Smooth muscle cell (in vitro differentiated cells): ENCODE results near the gene DAPK1. TPM values are rescaled to one million over a fixed set of nuclear protein-coding genes. Genes with fewer than 3 reads are reported as not detected.

Source experiments
- DNase-seq: peaks from one replicate; lab custom pipeline; 2025; ENCODE audit not compliant: unreplicated experiment; lab: John Stamatoyannopoulos, UW
- H2AFZ ChIP-seq: fragments of 200-600 bp; sonication (generic); 2 replicates; pipeline ENCODE4 v1.6.0; 2016; ENCODE audit warnings: antibody characterized with exemption, low read depth, mild to moderate bottlenecking
- H3F3A ChIP-seq: fragments of 200-600 bp; sonication (generic); 2 replicates; pipeline ENCODE4 v1.6.0; 2017; ENCODE audit warnings: antibody characterized with exemption, low read depth
- H3K27ac ChIP-seq: fragments of 200-600 bp; sonication (generic); 2 replicates; pipeline ENCODE4 v1.5.1; 2016; ENCODE audit warnings: low read depth, mild to moderate bottlenecking
- H3K27me3 ChIP-seq: fragments of 200-600 bp; sonication (generic); 2 replicates; pipeline ENCODE4 v1.6.1; 2016; ENCODE audit warnings: low read depth, mild to moderate bottlenecking
- H3K36me3 ChIP-seq: fragments of 200-600 bp; sonication (generic); 2 replicates; pipeline ENCODE4 v1.5.1; 2016; ENCODE audit warnings: low read depth
- H3K4me1 ChIP-seq: fragments of 200-600 bp; sonication (generic); 2 replicates; pipeline ENCODE4 v1.5.1; 2016; ENCODE audit warnings: low read depth
- H3K4me2 ChIP-seq: fragments of 200-600 bp; sonication (generic); 2 replicates; pipeline ENCODE4 v1.6.0; 2016; ENCODE audit warnings: mild to moderate bottlenecking
- H3K4me3 ChIP-seq: fragments of 200-600 bp; sonication (generic); 2 replicates; pipeline ENCODE4 v1.5.1; 2016; ENCODE audit warnings: mild to moderate bottlenecking
- H3K79me2 ChIP-seq: fragments of 200-600 bp; sonication (generic); 2 replicates; pipeline ENCODE4 v1.6.0; 2016; ENCODE audit warnings: low read depth, mild to moderate bottlenecking
- H3K9ac ChIP-seq: fragments of 200-600 bp; sonication (generic); 2 replicates; pipeline ENCODE4 v1.6.0; 2016; ENCODE audit warnings: low read depth
- H3K9me3 ChIP-seq: fragments of 200-600 bp; sonication (generic); replicated peaks from 2 replicates; pipeline ENCODE4 v1.5.1; 2016; ENCODE audit warnings: low read depth
- H4K20me1 ChIP-seq: fragments of 200-600 bp; sonication (generic); 2 replicates; pipeline ENCODE4 v1.6.0; 2016; ENCODE audit warnings: low read depth
- CTCF ChIP-seq: fragments of 200-600 bp; sonication (generic); IDR thresholded peaks from 2 replicates; pipeline ENCODE4 v1.5.1; 2017; ENCODE audit warnings: borderline replicate concordance, mild to moderate bottlenecking, antibody characterized with exemption; ENCODE audit not compliant: insufficient read depth, poor library complexity, severe bottlenecking
- WGBS: methylation state at CpG from one replicate; pipeline ENCODE4 v1.1.7; 2016; ENCODE audit warnings: low lambda C conversion rate; 5-methylcytosine and 5-hydroxymethylcytosine counted together
- polyA plus RNA-seq: library from polyadenylated mRNA; unstranded; fragments of >200 nt; fragmentation: Nextera tagmentation; extraction: Ambion mirVana; gene quantifications from 2 replicates; pipeline ENCODE4 v1.2.1, GENCODE V29; 2016
- total RNA-seq: library from RNA; depleted of rRNA; stranded (reverse); fragments of >200 nt; gene quantifications from 2 replicates; pipeline ENCODE4 v1.2.3, GENCODE V29; 2014

The DAPK1 gene
- total and polyA plus RNA-seq, 2 experiments from 2014 or later: 12.6 to 20.3 TPM

DNA sequence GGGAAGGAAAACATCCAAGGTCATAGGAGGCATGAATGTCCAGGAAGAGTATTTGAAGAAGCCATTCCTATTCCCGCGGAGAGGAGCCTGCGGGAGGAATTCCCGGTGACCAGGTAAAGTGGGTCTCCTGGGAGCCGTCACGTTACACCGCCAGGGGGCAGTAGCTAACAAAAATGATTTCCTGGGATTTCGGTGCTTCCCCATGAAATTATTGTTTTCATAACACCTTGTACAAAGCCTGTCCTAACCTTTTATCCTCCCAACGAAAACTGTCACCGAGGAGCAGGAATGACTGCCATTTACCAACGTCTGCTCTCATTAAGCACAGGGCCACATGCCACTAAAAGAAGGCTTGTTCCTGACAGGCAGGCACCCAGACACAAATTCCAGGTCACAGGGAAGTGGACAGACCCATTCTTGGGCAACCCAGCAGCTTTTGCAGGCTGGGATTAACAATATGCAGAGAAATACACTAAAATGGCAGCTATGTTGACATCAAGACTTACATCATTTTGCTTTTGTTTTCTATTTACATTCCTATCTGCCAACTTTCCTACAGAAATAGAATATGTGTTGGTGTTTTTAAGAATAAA lies 187.1 kb downstream of the DAPK1 start:
- H3K4me2 ChIP-seq: no peak overlapping the region
- H3K36me3 ChIP-seq: no peaks in the 10 kb centered on the region
- 40% methylated on average over 11 of the region's 11 CpGs for WGBS
- no peaks in the 10 kb centered on the region for H3K79me2 ChIP-seq
- H2AFZ ChIP-seq: no peak overlapping the region
- H3K27me3 ChIP-seq: no peaks in the 10 kb centered on the region
- no peaks in the 10 kb centered on the region for H3K4me1 ChIP-seq
- H3K27ac ChIP-seq: no peak overlapping the region
- no peak overlapping the region for H3K9ac ChIP-seq
- H3K4me3 ChIP-seq: no peak overlapping the region
- H4K20me1 ChIP-seq: no peaks in the 10 kb centered on the region
- H3F3A ChIP-seq: no peaks in the 10 kb centered on the region
- H3K9me3 ChIP-seq: no peaks in the 10 kb centered on the region
- peak; percentile 83 for TF ChIP-seq CTCF
- no peak for DNase-seq

GRCh38 chr9:87685441-87685840 lies 187.8 kb downstream of the DAPK1 start:
- Histone ChIP-seq H3K36me3 (no peaks in the 10 kb centered on the region), H3K79me2 (no peaks in the 10 kb centered on the region), H3K4me3 (no peak overlapping the region), H2AFZ (no peak overlapping the region), H3K27ac (no peak overlapping the region), H3K4me2 (peak overlapping the region; percentile 27), H4K20me1 (no peaks in the 10 kb centered on the region), H3K27me3 (no peaks in the 10 kb centered on the region), H3K9ac (no peak overlapping the region), H3K4me1 (no peaks in the 10 kb centered on the region), H3K9me3 (no peaks in the 10 kb centered on the region), H3F3A (no peaks in the 10 kb centered on the region)
- WGBS: 33% methylated on average over 4 of the region's 4 CpGs
- DNase-seq: no peak
- TF ChIP-seq CTCF: no peak

- Histone ChIP-seq H3K79me2 (no peaks in the 10 kb centered on the region), H3K4me2 (no peak overlapping the region), H3K27ac (no peak overlapping the region), H3K36me3 (no peaks in the 10 kb centered on the region), H4K20me1 (no peaks in the 10 kb centered on the region), H3K9ac (no peak overlapping the region), H3F3A (no peaks in the 10 kb centered on the region), H3K9me3 (no peaks in the 10 kb centered on the region), H3K4me3 (no peak overlapping the region), H2AFZ (no peak overlapping the region), H3K27me3 (no peaks in the 10 kb centered on the region), H3K4me1 (no peaks in the 10 kb centered on the region)
- no peak for DNase-seq
- WGBS: 86% methylated on average over 14 of the region's 14 CpGs
- TF ChIP-seq CTCF: no peak
Measured at GRCh38 chr9:87685871-87686519, 188.3 kb downstream of the DAPK1 start.
